HG03060 (cell line): Measurements from ENCODE around the gene TAAR8.
"Not testable (repeated sequence)": the region's sequence is repeated elsewhere in the genome, so short reads cannot be mapped to it uniquely, and the experiment has no call there.

Experiments used
- ATAC-seq: cut with Tn5 transposase; IDR thresholded peaks from one replicate; pipeline ENCODE4 v1.9.1; 2021; ENCODE audit warnings: low read depth, moderate number of reproducible peaks; ENCODE audit not compliant: unreplicated experiment

Gene TAAR8, protein sequence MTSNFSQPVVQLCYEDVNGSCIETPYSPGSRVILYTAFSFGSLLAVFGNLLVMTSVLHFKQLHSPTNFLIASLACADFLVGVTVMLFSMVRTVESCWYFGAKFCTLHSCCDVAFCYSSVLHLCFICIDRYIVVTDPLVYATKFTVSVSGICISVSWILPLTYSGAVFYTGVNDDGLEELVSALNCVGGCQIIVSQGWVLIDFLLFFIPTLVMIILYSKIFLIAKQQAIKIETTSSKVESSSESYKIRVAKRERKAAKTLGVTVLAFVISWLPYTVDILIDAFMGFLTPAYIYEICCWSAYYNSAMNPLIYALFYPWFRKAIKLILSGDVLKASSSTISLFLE

DNA sequence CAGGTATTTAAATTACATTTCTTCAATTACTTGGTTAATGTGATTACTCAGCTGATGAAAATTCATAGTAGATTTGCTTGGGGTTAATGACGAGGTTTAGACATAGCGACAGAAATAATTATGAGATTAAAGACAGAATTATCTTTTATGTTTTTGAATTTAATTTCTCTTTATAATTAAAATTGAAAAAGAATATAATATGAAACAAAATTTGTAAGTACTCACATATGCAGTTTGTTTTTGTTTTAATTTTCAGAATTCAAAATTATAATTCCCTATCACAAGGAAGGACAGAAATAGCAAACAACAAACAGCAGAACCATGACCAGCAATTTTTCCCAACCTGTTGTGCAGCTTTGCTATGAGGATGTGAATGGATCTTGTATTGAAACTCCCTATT lies at the start of gene TAAR8:
Gene TAAR8 (plus strand): TSS at position 301 of the 400 bp plus-strand sequence. CDS start 21 bp downstream, at position 322.
- no peak for ATAC-seq

DNA sequence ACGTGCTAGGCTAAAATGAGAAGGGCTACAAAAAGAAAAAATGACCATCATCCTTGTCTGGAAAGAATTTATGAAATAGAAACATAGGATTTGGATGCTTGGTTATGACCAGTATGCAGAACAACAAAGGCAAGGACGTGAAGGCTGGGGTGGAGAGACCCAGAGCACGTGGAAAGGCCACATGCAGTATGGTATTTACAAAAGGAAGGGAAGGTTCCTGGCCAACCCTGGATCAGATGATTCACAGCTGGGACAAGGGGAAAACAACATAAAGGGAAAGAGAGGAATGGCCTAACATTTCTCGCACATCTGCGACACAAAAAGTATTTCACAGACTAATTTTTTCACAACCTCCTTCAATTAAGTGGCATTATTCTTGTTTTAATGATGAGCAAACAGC lies 47.7 kb upstream of the TAAR8 start:
- no peak for ATAC-seq

DNA sequence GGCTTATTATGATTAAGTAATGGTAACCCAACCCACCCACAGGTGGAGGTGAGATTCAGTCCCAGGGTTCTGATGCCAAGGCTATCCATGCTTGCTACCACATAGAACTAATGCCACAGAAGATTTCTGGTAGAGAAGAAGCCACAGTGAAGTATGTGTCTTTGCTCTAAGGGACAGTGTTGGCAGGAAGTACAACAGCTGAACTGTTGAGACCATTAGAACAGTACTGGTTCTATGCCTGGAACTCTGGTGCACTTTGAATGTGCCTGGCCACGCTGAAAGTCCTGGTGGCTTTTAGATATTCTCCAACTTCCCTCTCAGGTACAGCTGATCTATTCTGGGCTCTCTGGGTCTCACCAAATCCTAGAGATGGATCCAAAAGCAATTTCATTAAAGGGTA lies 47.3 kb upstream of the TAAR8 start:
- ATAC-seq, result no peak

DNA sequence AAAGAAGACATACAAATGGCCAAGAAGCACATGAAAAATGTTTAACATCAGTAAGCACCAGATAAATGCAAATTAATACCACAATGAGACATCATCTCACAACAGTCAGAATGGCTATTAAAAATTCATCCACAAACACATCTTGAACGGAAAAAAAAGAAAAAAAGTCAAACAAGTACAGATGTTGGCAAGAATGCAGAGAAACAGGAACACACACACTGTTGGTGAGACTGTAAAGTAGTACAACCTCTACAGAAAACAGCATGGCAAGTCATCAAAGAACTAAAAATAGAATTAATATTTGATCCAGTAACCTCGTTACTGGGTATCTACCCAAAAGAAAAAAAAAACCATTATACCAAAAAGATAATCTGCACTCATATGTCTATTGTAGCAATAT lies 46.0 kb upstream of the TAAR8 start:
- ATAC-seq, result no peak

DNA sequence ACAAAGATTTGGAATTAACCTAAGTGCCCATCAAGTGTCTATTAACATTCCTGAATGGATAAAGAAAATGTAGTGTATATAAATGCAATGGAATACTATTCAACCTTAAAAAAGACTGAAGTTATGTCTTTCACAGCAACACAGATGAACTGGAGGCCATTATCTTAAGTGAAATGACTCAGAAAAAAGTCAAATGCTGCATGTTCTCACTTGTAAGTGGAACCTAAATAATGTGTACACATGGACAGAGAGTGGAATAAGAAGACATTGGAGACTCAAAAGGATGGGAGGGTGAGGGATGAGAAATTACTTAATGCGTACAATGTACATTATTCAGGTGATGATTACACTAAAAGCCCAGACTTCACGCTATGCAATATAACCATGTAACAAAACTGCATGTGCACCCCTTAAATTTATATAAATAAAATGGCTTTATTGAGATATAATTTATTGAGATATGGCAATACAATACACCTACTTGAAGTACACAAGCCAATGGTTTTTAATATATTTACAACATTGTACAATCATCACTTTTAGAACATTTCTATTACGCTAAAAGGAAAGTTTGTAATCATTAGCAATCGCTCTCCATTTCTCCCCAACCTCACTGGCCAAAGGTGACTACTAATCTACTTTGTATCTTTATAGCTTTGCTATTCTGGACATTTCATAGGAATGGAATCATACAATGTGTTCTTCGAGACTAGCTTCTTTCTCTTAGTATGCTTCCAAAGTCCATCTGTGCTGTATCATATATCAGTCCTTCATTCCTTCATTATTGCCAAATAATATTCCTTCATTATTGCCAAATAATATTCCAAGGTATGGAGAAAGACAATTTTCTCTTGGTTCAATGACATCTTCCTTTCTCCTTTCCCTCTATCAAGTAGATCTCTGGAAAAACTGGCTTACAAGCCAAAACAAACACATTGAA lies 45.3 kb upstream of the TAAR8 start:
- no peak for ATAC-seq

DNA sequence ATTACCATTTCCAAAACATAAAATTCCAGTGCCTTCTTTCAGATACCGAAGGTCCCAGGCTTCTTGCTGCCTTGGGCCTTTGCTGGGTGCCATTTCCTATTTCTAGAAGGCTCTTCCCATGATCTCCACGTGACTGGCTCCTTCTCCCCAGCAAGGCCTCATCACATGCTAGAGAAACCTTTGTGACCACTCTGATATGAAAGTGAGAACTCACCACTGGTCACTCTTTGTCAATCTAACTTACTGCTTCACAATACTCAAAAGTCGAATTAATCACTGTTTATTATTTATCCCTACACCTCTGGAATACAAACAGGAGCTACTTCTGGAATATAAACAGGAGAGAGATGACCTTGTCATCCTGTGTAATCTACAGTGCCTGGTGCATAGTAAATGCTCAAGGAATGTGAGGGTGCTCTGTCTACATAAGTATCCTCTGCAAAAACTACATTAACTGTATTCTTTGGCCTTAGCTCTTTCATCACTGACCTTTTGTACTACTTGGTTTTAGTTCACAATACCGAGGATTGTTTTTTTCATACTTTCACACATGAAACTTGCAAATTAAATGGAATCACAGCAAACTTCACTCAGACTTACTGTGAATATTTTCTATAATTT lies 41.2 kb upstream of the TAAR8 start:
- no peak for ATAC-seq

DNA sequence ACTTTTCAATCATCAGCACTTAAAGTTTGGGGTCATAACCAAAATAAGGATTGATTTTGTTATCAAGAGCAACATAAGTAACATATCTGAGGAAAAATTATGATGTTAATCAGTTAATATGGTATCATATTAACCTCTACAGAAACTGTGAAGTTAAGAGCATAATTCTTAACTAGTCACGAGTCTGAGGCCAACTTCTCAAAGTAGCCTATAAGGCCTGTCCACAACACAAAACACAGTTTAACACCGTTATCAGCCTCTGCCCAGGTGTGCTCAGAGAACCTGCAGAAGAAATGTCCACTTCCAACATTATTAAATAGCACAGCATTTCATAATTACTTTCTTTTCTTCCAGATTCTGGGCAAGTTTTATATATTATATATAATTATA lies 40.6 kb upstream of the TAAR8 start:
- ATAC-seq, result no peak

DNA sequence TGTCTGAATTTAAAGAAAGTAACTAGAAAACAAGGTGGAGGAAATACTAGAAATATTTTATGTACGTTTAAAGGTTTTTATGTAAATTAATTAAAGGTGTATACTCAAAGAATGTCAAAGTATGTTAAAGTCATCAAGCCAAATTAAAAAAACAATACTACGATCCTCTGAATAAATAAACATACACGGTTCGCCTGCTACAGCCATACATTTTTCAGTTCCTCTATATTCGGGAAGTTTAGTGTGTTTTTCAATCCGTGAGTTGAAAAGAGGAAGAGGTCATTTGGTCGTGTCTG lies 40.2 kb upstream of the TAAR8 start:
- ATAC-seq, result no peak

DNA sequence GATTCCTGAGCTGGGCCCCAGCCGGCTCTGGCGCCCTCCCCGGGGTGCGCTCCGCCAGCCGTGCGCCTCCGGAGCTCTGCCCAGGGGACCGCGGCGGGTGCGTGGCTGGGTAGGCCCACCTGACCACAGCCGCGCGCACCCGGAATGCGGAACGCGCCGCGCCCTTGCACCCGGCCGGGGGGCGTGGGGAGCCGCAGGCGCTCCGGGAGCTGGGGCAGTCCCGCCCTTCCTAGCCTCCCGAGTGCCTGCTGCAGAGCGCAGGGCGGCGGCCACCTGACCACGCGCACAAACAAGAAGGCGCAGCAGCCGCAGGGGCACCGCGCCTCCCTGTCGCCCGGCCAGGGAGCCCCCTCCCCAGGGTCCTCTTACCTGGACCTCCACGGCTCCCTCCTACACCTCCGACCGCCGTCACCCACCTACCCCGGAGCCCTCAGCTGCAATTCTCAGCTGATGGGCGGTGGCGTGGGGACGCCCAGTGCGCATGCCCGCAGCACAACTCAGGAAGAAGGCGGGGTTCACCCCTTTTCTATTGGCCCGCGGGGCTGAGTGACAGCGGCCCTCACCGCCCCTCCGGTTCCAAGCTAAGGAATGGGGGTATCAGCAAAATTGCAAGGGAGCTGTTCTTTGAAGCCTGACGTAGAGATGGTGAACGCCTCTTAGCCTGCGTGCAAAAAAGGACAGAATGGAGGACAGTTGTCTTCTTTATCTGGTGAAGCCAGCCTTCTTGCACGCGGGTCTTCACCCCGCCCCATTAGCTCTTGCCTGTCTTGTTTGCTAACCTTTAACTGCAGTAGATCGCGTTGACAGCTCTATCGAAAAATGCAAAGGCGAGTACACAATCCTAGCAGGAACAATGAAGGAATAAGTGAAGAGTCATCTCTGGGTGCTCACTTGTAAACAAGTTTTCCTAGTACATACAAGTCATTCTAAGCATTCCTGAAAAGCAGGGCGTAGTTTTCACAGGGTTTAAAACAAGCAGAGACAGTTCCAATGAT lies 39.5 kb upstream of the TAAR8 start, which contains the start of gene STX7:
Gene STX7 (minus strand): TSS at position 479 of the 995 bp plus-strand sequence. CDS start 9,586 bp downstream, outside the sequence.
- peak; percentile 71 for ATAC-seq

DNA sequence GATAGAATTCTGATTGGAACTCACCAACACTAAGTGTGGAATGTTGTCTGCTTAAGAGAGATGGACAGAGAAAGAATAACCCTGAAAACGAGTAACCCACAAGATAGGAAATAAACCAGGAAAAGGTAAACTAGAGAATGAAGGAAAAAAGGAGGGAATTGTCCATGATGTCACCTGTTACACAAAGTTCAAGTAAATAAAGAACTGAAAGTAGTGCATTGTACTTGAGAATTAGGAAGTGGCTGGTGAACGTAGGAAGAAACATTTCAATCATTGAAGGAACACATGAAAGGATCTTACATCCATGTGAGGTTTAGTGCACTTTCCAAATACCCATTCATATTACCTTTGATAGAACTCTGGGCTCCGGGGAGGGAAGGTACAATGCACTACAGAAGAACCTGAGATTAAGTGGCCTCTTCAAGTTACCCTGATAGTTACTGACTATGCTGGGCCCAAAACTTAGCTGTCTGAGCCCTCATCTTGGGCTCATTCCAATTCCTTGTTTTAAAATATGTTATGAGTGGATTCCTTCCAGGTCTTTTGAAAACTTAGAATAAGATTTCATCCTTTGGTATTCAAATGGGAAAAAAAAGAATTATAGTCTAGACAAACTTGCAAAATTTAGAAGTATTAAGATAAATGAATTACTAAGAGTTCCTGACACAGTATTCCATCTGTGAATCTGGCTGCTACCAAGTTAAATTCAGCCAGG lies 38.5 kb upstream of the TAAR8 start:
- no peak for ATAC-seq

DNA sequence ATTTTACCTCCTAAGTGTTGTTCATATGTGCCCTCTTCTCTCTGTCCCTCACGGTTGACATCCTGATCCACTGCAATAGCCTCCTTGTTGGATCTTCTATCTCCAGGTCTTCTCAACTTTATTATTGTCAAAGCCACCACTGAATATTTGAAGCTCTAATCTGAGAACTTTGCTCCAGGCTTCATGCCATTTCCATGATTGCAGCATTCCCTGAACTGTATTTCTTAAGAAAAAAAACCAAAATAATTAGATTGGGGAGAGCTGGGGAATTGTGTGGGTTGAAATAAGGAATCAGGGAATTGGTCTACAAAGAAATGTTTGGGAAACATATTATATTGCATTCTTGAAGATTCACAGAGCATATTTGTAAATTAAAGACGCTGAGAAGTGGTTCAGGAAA lies 37.1 kb upstream of the TAAR8 start:
- no peak for ATAC-seq

DNA sequence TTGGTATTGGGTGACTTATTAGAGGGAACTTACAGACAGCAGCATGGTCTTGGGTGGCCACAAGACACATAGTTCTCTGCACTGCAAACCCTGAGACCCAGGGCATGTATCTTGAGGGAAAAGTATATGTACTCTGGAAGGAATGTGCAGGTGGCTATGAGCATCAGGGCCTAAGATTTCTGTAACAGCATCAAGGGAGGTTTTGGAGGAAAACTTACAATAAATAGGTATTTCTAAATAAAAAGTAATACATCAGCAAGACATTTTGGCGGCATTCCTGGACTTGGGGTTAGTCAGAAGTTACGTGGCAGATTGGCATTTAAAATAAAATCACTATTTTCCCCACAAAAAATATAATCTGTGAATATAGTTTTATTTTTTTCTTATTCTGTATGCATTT lies 31.5 kb upstream of the TAAR8 start:
- no peak for ATAC-seq

DNA sequence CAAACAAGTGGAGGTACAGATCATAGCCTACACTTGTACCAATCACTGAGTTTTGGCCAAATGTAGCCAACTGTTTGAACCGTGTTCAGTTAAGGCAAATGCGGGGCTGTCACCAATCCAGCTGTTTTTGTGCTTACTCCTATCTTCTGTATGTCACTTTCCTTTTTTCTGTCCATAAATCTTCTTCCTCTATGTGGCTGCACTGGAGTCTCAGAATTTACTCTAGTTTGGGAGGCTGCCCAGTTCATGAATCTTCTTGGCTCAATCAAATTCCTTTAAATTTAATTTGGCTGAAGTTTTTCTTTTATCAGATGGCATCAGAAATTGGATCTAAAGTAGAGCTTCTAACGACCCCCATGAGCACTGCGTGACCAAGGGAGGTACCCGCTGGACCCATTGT lies 27.8 kb upstream of the TAAR8 start:
- no peak for ATAC-seq

DNA sequence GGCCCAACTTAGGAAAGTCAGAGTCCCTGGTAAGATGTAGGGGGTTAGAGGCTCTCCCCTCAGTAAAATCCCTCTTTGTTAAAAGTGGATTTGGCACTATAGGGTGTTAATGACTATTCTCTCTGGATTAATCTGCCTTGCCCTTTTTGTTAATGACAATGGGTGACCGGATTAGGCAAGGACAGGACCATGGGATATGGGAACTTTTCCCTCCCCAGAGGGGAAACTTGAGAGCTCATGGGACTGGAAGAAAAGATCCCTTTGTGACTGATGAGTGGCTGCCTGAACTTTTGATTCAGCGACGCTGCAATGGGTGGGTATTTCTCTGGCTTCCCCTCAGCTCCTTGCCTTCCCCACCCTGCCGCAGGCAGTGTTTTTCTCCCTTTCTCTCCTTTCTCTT lies 26.6 kb upstream of the TAAR8 start:
- no peak for ATAC-seq

DNA sequence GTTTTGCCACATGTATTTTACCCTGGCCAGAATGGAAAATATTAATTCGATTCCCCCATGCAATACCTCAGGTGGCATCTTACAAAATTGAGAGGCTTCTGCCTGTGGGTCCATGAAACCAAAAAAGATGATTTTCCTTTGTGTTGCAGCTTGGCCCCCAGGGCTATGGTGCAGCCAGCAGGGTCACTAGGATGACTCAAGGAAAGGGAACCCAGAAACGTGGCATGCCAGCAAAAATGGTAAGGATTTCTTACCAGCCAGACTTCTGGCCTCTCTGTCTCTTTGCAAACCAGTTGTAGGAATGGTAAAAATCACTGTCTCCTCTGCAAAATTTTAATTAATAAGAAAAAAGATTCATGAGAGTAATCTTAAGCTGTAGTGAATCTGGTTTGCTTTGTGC lies 26.0 kb upstream of the TAAR8 start:
- ATAC-seq, result no peak

DNA sequence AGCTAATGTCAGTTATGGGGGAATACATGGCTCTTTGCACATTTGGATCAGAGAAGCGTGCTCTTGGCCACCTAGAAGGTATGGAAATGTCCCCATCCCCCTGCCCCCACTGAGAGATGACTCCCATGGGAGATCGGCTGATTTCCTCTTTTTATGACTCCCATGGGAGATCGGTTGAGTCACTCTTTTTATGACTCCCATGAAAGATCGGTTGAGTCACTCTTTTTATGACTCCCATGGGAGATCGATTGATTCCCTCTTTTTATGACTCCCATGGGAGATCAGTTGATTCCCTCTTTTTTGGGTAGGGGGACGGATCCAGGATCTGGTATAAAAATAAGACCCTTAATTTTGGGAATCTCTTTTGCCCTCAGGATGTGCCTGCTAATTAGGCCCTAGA lies 24.7 kb upstream of the TAAR8 start:
- no peak for ATAC-seq

DNA sequence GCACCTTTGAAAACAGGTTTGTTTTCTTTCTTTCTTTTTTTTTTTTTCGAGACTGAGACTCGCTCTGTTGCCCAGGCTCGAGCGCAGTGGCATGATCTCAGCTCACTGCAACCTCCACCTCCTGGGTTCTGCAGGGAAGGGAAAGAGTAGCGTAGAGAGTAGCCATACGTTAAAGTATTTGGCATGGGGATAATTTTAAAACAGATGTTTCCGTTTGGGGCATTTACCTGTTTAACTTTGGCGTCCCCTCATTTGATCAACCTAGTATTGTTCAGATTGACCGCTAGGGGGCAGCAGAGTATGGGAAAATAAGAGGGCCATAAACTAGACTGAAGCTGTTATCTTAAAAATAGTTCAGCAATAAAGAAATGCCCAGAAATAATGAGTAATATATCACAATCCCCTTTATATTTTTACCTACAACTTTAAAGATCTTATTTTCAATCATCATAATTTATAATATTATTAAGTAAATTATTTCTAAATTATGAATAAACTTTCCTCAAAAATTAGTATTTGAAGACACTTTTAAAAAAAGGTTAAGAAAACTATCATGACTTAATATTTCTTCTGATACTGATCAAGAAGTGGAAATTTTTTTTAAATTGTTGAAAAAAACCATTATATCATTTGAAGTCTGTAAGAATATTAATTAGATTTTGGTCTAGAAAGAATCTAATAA lies 22.0 kb upstream of the TAAR8 start:
- peak; percentile 81 for ATAC-seq

DNA sequence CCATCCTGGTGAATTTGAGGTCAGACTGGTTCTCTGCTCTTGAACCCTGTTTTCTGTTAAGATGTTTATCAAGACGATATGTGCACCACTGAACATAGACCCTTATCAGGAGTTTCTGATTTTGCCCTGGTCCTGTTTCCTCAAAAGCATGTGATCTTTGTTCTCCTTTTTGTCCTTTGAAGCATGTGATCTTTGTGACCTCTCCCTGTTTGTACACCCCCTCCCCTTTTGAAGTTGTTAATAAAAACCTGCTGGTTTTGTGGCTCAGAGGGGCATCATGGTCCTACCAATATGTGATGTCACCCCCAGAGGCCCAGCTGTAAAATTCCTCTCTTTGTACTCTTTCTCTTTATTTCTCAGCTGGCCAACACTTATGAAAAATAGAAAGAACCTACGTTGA lies 17.9 kb upstream of the TAAR8 start:
- not testable (repeated sequence) for ATAC-seq

DNA sequence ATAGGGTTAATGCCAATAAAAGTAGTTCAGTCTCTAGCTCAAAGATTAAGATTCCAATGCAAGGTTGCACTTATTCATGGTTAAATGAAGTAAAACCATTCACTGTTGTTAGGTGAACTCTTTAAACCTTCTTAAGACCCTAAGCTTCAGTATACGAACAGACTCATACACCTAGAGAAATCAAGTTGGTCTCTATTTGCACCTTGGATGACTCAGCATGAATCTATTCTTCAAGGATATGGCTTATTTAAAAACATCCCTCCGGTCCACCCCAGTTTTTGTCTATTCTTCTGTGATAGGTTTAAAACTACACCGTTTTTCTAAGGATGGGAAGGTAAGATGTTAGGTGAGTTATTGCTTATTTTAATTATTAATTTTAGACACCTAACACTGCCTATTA lies 15.3 kb upstream of the TAAR8 start:
- ATAC-seq, result no peak
